Coronary artery (tissue), 2 donors: ENCODE results near the gene RBM34.

Source experiments
- DNase-seq: peaks from one replicate; pipeline ENCODE4 v3.0.0-alpha.2; 2017; ENCODE audit warnings: low spot score
- H3K27ac ChIP-seq, 2 donors: fragments of 200-600 bp; sonication (generic); one replicate each; pipeline ENCODE4 v1.5.1; 2016 to 2019
- H3K4me3 ChIP-seq: fragments of 200-600 bp; sonication (generic); 2 replicates; pipeline ENCODE4 v1.5.1; 2016; ENCODE audit warnings: mild to moderate bottlenecking, moderate library complexity
- TF ChIP-seq, protein P1 (sequence below): fragments of 200-600 bp; sonication (generic); IDR thresholded peaks from one replicate; pipeline ENCODE4 v1.5.1; 2019; ENCODE audit warnings: antibody characterized with exemption

Gene RBM34

DNA sequence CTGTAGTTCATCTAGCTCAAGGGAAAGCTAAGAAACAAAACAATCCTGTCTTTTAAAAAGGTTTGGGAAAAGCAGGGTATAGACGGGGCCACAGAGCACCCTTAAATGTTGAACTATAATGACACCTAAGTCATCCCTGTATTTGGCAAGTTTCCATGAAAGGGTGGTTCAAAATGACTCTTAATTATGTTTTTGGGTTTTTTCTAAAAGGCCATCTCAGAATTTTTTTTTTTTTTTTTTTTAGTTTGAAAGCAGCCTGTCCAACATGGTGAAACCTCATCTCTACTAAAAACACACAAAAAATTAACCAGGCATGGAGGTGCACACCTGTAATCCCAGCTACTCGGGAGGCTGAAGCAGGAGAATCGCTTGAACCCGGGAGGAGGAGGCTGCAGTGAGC lies 54.6 kb downstream of the RBM34 start:
- Histone ChIP-seq H3K27ac (no peak overlapping the region), H3K4me3 (no peak overlapping the region)
- no peak for DNase-seq
- TF ChIP-seq, protein P1, sequence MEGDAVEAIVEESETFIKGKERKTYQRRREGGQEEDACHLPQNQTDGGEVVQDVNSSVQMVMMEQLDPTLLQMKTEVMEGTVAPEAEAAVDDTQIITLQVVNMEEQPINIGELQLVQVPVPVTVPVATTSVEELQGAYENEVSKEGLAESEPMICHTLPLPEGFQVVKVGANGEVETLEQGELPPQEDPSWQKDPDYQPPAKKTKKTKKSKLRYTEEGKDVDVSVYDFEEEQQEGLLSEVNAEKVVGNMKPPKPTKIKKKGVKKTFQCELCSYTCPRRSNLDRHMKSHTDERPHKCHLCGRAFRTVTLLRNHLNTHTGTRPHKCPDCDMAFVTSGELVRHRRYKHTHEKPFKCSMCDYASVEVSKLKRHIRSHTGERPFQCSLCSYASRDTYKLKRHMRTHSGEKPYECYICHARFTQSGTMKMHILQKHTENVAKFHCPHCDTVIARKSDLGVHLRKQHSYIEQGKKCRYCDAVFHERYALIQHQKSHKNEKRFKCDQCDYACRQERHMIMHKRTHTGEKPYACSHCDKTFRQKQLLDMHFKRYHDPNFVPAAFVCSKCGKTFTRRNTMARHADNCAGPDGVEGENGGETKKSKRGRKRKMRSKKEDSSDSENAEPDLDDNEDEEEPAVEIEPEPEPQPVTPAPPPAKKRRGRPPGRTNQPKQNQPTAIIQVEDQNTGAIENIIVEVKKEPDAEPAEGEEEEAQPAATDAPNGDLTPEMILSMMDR: no peak

DNA sequence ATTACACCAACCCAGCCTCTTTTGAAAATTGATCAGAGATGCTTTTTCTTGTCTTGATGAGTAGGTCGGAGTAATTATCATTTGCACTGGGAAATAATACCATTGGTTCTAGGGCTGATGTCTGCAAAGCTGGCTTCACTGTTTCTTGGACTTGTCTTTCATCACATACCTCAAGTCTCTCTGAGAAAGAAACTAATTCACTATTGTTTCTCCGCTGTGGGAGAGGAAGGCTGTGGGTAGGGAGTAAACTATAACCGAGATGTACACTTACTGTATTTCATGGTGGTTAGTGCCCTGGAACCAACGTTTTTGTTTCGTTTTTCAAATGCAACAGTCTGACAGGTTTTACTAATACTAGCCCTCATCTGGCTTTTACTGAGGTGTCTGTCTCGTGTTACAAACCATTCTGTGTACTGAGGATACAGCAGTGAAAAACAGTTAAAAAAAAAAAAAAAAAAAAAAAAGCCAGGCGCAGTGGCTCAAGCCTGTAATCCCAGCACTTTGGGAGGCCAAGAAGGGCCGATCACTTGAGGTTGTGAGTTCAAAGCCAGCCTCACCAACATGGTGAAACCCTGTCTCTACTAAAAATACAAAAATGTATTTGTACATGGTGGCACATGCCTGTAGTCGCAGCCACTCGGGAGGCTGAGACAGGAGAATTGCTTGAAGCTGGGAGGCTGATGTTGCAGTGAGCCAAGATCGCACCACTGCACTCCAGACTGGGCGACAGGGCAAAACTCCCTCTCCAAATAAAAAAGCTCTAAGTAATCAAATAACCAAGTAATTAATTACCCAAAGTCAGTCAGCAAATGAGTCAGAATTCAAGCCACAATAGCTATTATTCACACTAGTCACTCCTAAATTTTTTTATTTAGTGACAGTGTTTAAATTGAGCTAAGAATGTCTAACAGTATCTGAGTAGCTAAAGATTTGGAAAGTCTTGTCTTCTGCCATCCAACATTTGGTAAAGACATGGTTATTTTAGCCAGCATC lies 55.7 kb downstream of the RBM34 start:
- no peak for DNase-seq
- Histone ChIP-seq H3K4me3 (no peak overlapping the region), H3K27ac (no peak overlapping the region)
- TF ChIP-seq, protein P1: no peak

DNA sequence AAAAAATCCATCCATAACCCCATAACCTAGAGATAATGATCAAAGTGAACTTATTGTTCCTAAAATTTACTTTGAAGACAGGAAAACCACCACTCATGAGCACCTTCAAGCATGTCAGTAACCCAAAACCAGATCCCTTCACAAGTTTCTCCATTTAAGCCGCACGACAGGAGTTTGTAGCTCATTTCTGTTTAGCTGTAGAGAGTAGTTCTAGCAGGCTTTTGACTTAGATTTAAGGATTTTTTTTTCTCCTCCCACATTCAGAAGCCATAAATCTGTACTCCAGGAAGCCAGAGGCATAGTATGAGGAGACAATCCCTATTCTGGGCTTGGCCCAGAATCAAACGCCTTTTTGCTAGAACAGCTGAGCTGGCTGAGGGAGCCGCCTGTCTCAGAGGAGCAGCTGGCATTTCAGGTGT lies 58.0 kb downstream of the RBM34 start:
- DNase-seq: no peak
- TF ChIP-seq, protein P1: no peak
- Histone ChIP-seq H3K27ac (no peak overlapping the region), H3K4me3 (no peak overlapping the region)

DNA sequence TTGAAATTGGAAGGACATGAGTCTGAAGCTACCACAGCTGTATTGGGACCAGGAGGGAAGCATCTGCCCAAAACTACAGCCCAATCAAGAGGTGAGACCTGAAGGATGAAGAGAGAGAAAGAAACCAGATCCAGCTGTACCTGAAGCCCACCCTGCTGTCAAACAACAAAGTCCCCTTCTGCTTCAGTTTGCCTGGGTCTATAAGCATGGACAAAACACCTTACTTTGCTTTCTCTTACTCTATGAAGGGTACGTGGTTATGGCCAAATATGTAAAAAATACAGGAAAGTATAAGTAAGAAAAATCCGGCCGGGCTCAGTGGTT lies 58.8 kb downstream of the RBM34 start:
- Histone ChIP-seq H3K4me3 (no peak overlapping the region), H3K27ac (no peak overlapping the region)
- TF ChIP-seq, protein P1: no peak
- no peak for DNase-seq

DNA sequence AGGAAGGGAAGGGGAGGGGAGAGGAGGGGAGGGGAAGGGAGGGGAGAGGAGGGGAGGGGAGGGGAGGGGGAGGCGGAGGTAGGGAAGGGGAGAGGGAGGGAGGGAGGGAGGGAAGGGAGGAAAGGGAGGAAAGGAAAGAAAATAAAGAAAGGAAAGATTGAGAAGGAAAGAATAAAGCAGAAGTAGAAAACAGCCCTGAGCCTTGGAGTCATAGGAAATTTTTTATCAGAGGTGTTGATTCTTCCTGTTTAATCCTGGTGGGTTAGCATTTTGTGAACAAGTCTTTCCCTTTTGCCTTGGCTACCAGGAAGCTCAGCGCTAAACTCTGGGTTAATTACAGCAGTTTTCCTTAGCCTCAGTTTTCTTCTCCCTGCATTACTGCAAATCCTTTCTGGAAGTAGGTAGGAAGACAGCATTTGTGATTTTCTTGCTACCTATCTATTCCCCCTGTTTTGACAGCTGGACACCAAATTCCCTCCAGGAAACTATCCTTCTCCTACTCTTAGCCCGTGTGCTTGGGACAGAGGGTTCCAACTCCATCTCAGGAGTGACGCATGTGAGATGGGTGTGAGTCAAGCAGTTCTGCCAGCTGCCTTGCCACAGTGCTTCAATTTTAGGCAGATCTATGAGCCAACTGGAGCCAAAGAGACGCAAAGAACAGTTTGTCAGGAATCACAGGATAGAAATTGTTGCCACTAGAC lies 59.3 kb downstream of the RBM34 start:
- Histone ChIP-seq H3K27ac (no peak overlapping the region), H3K4me3 (no peak overlapping the region)
- TF ChIP-seq, protein P1: no peak
- DNase-seq: no peak

DNA sequence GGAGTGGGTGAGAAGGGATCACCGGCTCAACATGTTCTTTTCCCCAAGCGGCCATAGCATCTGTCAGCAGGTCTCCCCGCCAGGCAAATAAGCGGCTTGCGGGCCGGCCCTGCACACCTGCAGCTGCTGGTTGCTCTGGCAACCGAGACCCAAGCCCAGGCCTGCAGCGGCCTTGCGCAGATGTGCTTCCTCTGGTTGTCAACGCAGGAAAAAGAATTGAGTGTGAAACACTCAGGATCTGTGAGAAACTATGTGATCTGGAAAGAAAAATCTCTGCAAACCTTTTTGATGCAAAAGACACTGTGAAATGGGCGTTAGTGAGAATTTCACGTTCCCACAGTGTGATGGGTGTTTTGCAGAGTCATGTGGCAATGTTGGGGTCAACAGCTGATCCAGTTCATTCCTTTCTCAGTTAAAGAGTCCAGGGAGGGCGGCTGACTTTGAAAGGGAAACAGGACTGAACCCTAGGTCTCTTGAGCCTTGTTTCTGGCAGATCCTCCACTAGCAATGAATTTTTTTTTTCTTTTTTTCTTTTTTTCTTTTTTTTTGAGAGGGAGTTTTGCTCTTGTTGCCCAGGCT lies 60.8 kb downstream of the RBM34 start:
- no peak overlapping the region for H3K4me3 ChIP-seq
- TF ChIP-seq, protein P1: no peak
- no peak for DNase-seq
- H3K27ac ChIP-seq: no peak overlapping the region
